Keratinocyte (primary cell): ENCODE measurements around the gene MYMX. TPM values are rescaled to one million over a fixed set of nuclear protein-coding genes. Genes with fewer than 3 reads are reported as not detected.

Experiments
- DNase-seq: peaks from one replicate; pipeline ENCODE4 v3.0.0-alpha.2; 2011; ENCODE audit warnings: low read depth, missing footprints, low spot score
- FAIRE-seq: peaks from 2 replicates; lab custom pipeline; 2011; peaks lifted over from hg19 to GRCh38; lab: Jason Lieb, UNC
- H2AFZ ChIP-seq: 2 replicates; pipeline ENCODE4 v1.6.0; 2012; ENCODE audit warnings: low read length, control low read depth, inconsistent platforms; ENCODE audit not compliant: control insufficient read depth
- H3K27ac ChIP-seq: 2 replicates; pipeline ENCODE4 v1.5.1; 2011; ENCODE audit warnings: low read length; ENCODE audit not compliant: control insufficient read depth, insufficient read depth
- H3K27me3 ChIP-seq: 3 replicates; pipeline ENCODE4 v1.6.0; 2011; ENCODE audit warnings: low read length; ENCODE audit not compliant: control insufficient read depth, insufficient read depth; ENCODE audit errors: extremely low read depth
- H3K36me3 ChIP-seq, 2 experiments: 2 replicates in 1 of 2; 3 replicates in 1 of 2; pipeline ENCODE4 v1.5.1; 2011; ENCODE audit warnings: low read length in 2 of 2, mild to moderate bottlenecking in 1 of 2; ENCODE audit not compliant: control insufficient read depth in 2 of 2, insufficient read depth in 2 of 2; ENCODE audit errors: extremely low read depth in 1 of 2
- H3K4me1 ChIP-seq: 3 replicates; pipeline ENCODE4 v1.5.1; 2011; ENCODE audit warnings: low read length; ENCODE audit not compliant: control insufficient read depth, insufficient read depth; ENCODE audit errors: extremely low read depth
- H3K4me2 ChIP-seq: 3 replicates; pipeline ENCODE4 v1.6.0; 2011; ENCODE audit warnings: low read depth, low read length; ENCODE audit not compliant: control insufficient read depth, insufficient read depth; ENCODE audit errors: extremely low read depth
- H3K4me3 ChIP-seq, 3 experiments: fragments of 200-600 bp in 1 of 3; sonication (generic) in 1 of 3; 2 replicates in 2 of 3; 3 replicates in 1 of 3; pipeline ENCODE4 v1.5.1; 2011 to 2016; ENCODE audit warnings: low read length in 3 of 3, mild to moderate bottlenecking in 3 of 3, control low read depth in 2 of 3, inconsistent platforms in 1 of 3, low read depth in 1 of 3, mixed read lengths in 1 of 3, mixed run types in 1 of 3, moderate library complexity in 1 of 3; ENCODE audit not compliant: control insufficient read depth in 2 of 3, insufficient read depth in 2 of 3; ENCODE audit errors: extremely low read depth in 1 of 3
- H3K79me2 ChIP-seq: 2 replicates; pipeline ENCODE4 v1.6.0; 2012; ENCODE audit warnings: low read length; ENCODE audit not compliant: control insufficient read depth, insufficient read depth
- H3K9ac ChIP-seq: 3 replicates; pipeline ENCODE4 v1.6.0; 2011; ENCODE audit warnings: low read length; ENCODE audit not compliant: control insufficient read depth, insufficient read depth; ENCODE audit errors: extremely low read depth
- H3K9me1 ChIP-seq: 3 replicates; pipeline ENCODE4 v1.6.0; 2011; ENCODE audit warnings: low read length; ENCODE audit not compliant: control insufficient read depth, insufficient read depth; ENCODE audit errors: extremely low read depth
- H3K9me3 ChIP-seq: 2 replicates; pipeline ENCODE4 v1.5.1; 2012; ENCODE audit warnings: low read depth, low read length; ENCODE audit not compliant: control insufficient read depth
- H4K20me1 ChIP-seq: 3 replicates; pipeline ENCODE4 v1.6.0; 2011; ENCODE audit warnings: low read length; ENCODE audit not compliant: control insufficient read depth, insufficient read depth; ENCODE audit errors: extremely low read depth
- CTCF ChIP-seq, 3 experiments: IDR thresholded peaks in 1 of 3; conservative IDR thresholded peaks in 1 of 3; optimal IDR thresholded peaks in 1 of 3; 2 replicates in 2 of 3; 3 replicates in 1 of 3; pipeline versions ENCODE3 to v1.5.1; 2011; ENCODE audit warnings: low read length in 3 of 3, mild to moderate bottlenecking in 3 of 3, moderate library complexity in 2 of 3, control low read depth in 1 of 3, inconsistent platforms in 1 of 3; ENCODE audit not compliant: insufficient read depth in 2 of 3; ENCODE audit errors: extremely low read depth in 1 of 3
- EZH2 ChIP-seq: IDR thresholded peaks from one replicate; pipeline ENCODE4 v1.6.1; 2012; ENCODE audit warnings: inconsistent platforms, mild to moderate bottlenecking, low read length, moderate library complexity
- dilution Hi-C: fragments of 300-500 bp; cut with MboI; formaldehyde crosslinking; loops from one replicate; pipeline ENCODE4 v1.7.0; 2020; ENCODE audit warnings: low sequenced_read_pairs; ENCODE audit not compliant: extremely low pct_ligation_motif_present
- polyA plus RNA-seq, 5 experiments: library from polyadenylated mRNA; depleted of rRNA in 3 of 5; stranded (reverse) in 3 of 5; stranded (forward) in 1 of 5; unstranded in 1 of 5; fragments of >200 nt; gene quantifications; 1 replicate in 1 of 5; 2 replicates in 3 of 5; 3 replicates in 1 of 5; pipeline versions ENCODE4 v1.2.1 to v1.2.3, GENCODE V29; 2011 to 2012; ENCODE audit warnings: missing spikeins in 2 of 5, low read depth in 1 of 5, low replicate concordance in 1 of 5

Gene MYMX
- polyA plus RNA-seq, 1 donor (not counting 4 experiments of a cell fraction or from before 2014, with no cell fraction given), result 0.09 TPM

- no peak for FAIRE-seq
- Histone ChIP-seq H3K9me3 (no peaks in the 10 kb centered on the region), H3K27ac (peak overlapping the region; percentile 4)
Observed at GRCh38 chr6:44257753-44258324, 41.1 kb downstream of the MYMX start.

DNA sequence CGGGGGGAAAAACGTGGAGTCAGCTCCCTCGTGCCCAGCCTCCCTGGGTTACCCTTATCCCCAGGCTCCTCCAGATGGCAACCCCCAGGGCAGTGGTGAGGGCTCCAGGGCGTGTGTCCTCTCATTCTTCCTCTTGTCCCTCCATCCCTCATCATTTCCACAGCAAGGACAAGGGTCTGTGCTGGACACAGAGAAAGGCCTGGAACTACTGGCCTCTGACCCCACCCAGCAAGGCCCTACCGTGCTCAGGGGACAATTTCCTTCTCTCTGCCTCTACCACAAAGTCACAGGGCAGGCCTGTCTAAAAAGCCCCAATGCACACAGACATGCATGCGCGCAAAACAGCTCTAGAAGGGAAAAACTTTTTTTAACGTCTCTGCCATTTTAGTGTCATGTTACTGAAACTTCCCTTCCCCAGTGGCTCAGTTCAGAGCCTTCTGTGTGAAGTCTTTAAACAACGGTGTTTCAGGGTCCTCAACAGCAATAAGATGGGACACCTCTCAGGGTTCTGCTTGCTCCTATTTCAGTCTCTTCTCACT is 41.7 kb downstream of the MYMX start:
- Histone ChIP-seq H3K9ac (no peak overlapping the region), H4K20me1 (peaks cover 30% of the 10 kb centered on the region), H3K27me3 (no peaks in the 10 kb centered on the region), H3K9me3 (no peaks in the 10 kb centered on the region), H3K4me3 (no peak overlapping the region), H3K27ac (no peak overlapping the region), H3K36me3 (peaks cover 27 to 44% of the 10 kb centered on the region in 2 experiments), H2AFZ (no peak overlapping the region), H3K4me1 (peaks cover 31% of the 10 kb centered on the region), H3K4me2 (no peak overlapping the region), H3K9me1 (peaks cover 2% of the 10 kb centered on the region), H3K79me2 (peaks cover 33% of the 10 kb centered on the region)
- TF ChIP-seq EZH2 (no peak), CTCF (optimal IDR thresholded peaks at IDR 0.05 in 1 of 3, IDR thresholded peaks at IDR 0.05 in 1 of 3, conservative IDR thresholded peaks at IDR 0.05 in 1 of 3; ENCODE audit: extremely low read depth in 1 of 3, insufficient read depth in 2 of 3, low read length in 3 of 3) (no peak)
- FAIRE-seq (no peak), DNase-seq (no peak)
- dilution Hi-C loops, result no loop called here

More at GRCh38 chr6:44257753-44258324, 41.1 kb downstream of the MYMX start:
- Histone ChIP-seq H3K4me3 (peak overlapping the region in 2 of 3 experiments; percentile 18 to 94), H4K20me1 (peaks cover 35% of the 10 kb centered on the region), H3K27me3 (no peaks in the 10 kb centered on the region), H3K9me1 (peaks cover 2% of the 10 kb centered on the region), H3K36me3 (peaks cover 32 to 50% of the 10 kb centered on the region in 2 experiments), H2AFZ (peak overlapping the region; percentile 14), H3K9ac (peak overlapping the region; percentile 4), H3K4me1 (peaks cover 25% of the 10 kb centered on the region), H3K79me2 (peaks cover 33% of the 10 kb centered on the region), H3K4me2 (peak overlapping the region; percentile 37)
- dilution Hi-C loops, result no loop called here
- no peak for DNase-seq
- TF ChIP-seq CTCF (optimal IDR thresholded peaks at IDR 0.05 in 1 of 3, IDR thresholded peaks at IDR 0.05 in 1 of 3, conservative IDR thresholded peaks at IDR 0.05 in 1 of 3; ENCODE audit: extremely low read depth in 1 of 3, insufficient read depth in 2 of 3, low read length in 3 of 3) (no peak), EZH2 (no peak)
